H1 (cell line): ENCODE results near the gene CXorf65. TPM values are rescaled to one million over a fixed set of nuclear protein-coding genes. Genes with fewer than 3 reads are reported as not detected.

Experiments used
- CTCF ChIA-PET: fragments of 300-600 bp; sonication (Branson Sonifier 250); formaldehyde crosslinking; loops from one replicate; lab custom pipeline; 2021; ENCODE audit not compliant: partially characterized antibody; lab: Charles Lee
- POLR2A ChIA-PET: fragments of 300-600 bp; sonication (Branson Sonifier 250); formaldehyde crosslinking; loops from one replicate; lab custom pipeline; 2021; ENCODE audit warnings: inconsistent platforms; ENCODE audit not compliant: partially characterized antibody; lab: Charles Lee
- DNase-seq, 2 experiments: peaks; one replicate each; pipeline versions ENCODE4 v3.0.0 to v3.0.0-alpha.2; 2010 to 2022; ENCODE audit warnings: low spot score in 2 of 2, low read depth in 1 of 2, mixed read lengths in 1 of 2
- FAIRE-seq: peaks from 2 replicates; lab custom pipeline; 2011; peaks lifted over from hg19 to GRCh38; lab: Jason Lieb, UNC
- H2AFZ ChIP-seq: 2 replicates; pipeline ENCODE4 v1.8.1; 2012; ENCODE audit warnings: low read length, inconsistent platforms
- H2AK5ac ChIP-seq: 2 replicates; pipeline ENCODE4 v1.6.1; 2013; ENCODE audit warnings: low read depth, low read length
- H2BK120ac ChIP-seq: replicated peaks from 2 replicates; pipeline ENCODE3; 2013; ENCODE audit warnings: low read depth, low read length, inconsistent platforms
- H2BK12ac ChIP-seq: 2 replicates; pipeline ENCODE4 v1.6.1; 2013; ENCODE audit warnings: low read depth, low read length
- H2BK15ac ChIP-seq: 2 replicates; pipeline ENCODE4 v1.6.1; 2013; ENCODE audit warnings: low read length
- H2BK20ac ChIP-seq: 2 replicates; pipeline ENCODE4 v1.6.1; 2013; ENCODE audit warnings: low read length
- H2BK5ac ChIP-seq: 2 replicates; pipeline ENCODE4 v1.6.1; 2013; ENCODE audit warnings: low read depth, low read length
- H3K14ac ChIP-seq: 2 replicates; pipeline ENCODE4 v1.6.1; 2013; ENCODE audit warnings: inconsistent platforms; ENCODE audit not compliant: insufficient read length
- H3K18ac ChIP-seq: 2 replicates; pipeline ENCODE4 v1.6.1; 2013; ENCODE audit warnings: low read length; ENCODE audit errors: extremely low read depth
- H3K23ac ChIP-seq: 2 replicates; pipeline ENCODE4 v1.6.1; 2013; ENCODE audit warnings: inconsistent platforms; ENCODE audit not compliant: insufficient read length
- H3K23me2 ChIP-seq: 2 replicates; pipeline ENCODE4 v1.6.1; 2013; ENCODE audit warnings: low read depth, low read length
- H3K27ac ChIP-seq: 2 replicates; pipeline ENCODE4 v1.6.1; 2011; ENCODE audit warnings: low read depth, low read length, inconsistent platforms
- H3K27me3 ChIP-seq, 4 experiments: replicated peaks in 1 of 4; 1 replicate in 1 of 4; 2 replicates in 3 of 4; pipeline versions ENCODE4 v1.6.1 to v1.8.1; 2011 to 2013; ENCODE audit warnings: low read length in 3 of 4, mild to moderate bottlenecking in 3 of 4, inconsistent platforms in 2 of 4, mixed read lengths in 2 of 4, moderate library complexity in 1 of 4; ENCODE audit not compliant: control insufficient read depth in 3 of 4, insufficient read depth in 3 of 4; ENCODE audit errors: extremely low read depth in 1 of 4
- H3K36me3 ChIP-seq, 4 experiments: 2 replicates each; pipeline versions ENCODE4 v1.6.1 to v1.8.1; 2011 to 2013; ENCODE audit warnings: mild to moderate bottlenecking in 4 of 4, low read length in 3 of 4, moderate library complexity in 2 of 4, control low read depth in 1 of 4, inconsistent platforms in 1 of 4; ENCODE audit not compliant: insufficient read depth in 4 of 4, control insufficient read depth in 2 of 4
- H3K4ac ChIP-seq: replicated peaks from 2 replicates; pipeline ENCODE3; 2013; ENCODE audit warnings: low read length, low read depth, mixed read lengths, inconsistent platforms; ENCODE audit not compliant: insufficient read length
- H3K4me1 ChIP-seq, 4 experiments: replicated peaks in 1 of 4; 1 replicate in 1 of 4; 2 replicates in 3 of 4; pipeline versions ENCODE4 v1.6.1 to v1.8.1; 2011 to 2013; ENCODE audit warnings: low read length in 3 of 4, inconsistent platforms in 2 of 4, mixed read lengths in 1 of 4; ENCODE audit not compliant: insufficient read depth in 4 of 4, control insufficient read depth in 3 of 4
- H3K4me2 ChIP-seq, 2 experiments: 2 replicates each; pipeline versions ENCODE4 v1.6.1 to v1.8.1; 2011 to 2013; ENCODE audit warnings: low read depth in 2 of 2, low read length in 2 of 2, control low read depth in 1 of 2, inconsistent platforms in 1 of 2, mild to moderate bottlenecking in 1 of 2; ENCODE audit not compliant: insufficient read depth in 1 of 2
- H3K4me3 ChIP-seq, 4 experiments: fragments of 200-600, 300-600 bp in 1 of 4; sonication (generic), shearing (Covaris generic), sonication (Bioruptor Twin) in 1 of 4; 2 replicates each; pipeline versions ENCODE4 v1.5.1 to v1.8.1; 2011 to 2016; ENCODE audit warnings: low read length in 4 of 4, low read depth in 3 of 4, control low read depth in 2 of 4, inconsistent platforms in 2 of 4, mild to moderate bottlenecking in 2 of 4, mixed read lengths in 1 of 4, moderate library complexity in 1 of 4; ENCODE audit not compliant: insufficient read depth in 2 of 4; ENCODE audit errors: extremely low read depth in 1 of 4
- H3K56ac ChIP-seq: replicated peaks from 2 replicates; pipeline ENCODE3; 2013; ENCODE audit warnings: low read depth, mild to moderate bottlenecking, mixed read lengths, low read length, inconsistent platforms; ENCODE audit not compliant: insufficient read length
- H3K79me1 ChIP-seq: 2 replicates; pipeline ENCODE4 v1.6.1; 2013; ENCODE audit warnings: low read depth, low read length, control low read depth
- H3K79me2 ChIP-seq, 2 experiments: 2 replicates each; pipeline versions ENCODE4 v1.6.1 to v1.8.1; 2012 to 2013; ENCODE audit warnings: low read length in 2 of 2, mild to moderate bottlenecking in 2 of 2, inconsistent platforms in 1 of 2; ENCODE audit not compliant: insufficient read depth in 2 of 2, control insufficient read depth in 1 of 2
- H3K9ac ChIP-seq, 4 experiments: replicated peaks in 1 of 4; 1 replicate in 1 of 4; 2 replicates in 3 of 4; pipeline versions ENCODE4 v1.6.1 to v1.8.1; 2011 to 2013; ENCODE audit warnings: low read depth in 3 of 4, low read length in 3 of 4, control low read depth in 2 of 4, mild to moderate bottlenecking in 2 of 4, moderate library complexity in 2 of 4, inconsistent platforms in 1 of 4; ENCODE audit errors: extremely low read depth in 1 of 4
- H3K9me3 ChIP-seq, 2 experiments: 2 replicates each; pipeline versions ENCODE4 v1.6.1 to v1.8.1; 2012 to 2013; ENCODE audit warnings: mild to moderate bottlenecking in 2 of 2, moderate library complexity in 2 of 2, control low read depth in 1 of 2, inconsistent platforms in 1 of 2, low read depth in 1 of 2, low read length in 1 of 2, mixed read lengths in 1 of 2; ENCODE audit not compliant: insufficient read depth in 2 of 2
- H4K20me1 ChIP-seq, 2 experiments: replicated peaks in 1 of 2; 2 replicates each; pipeline versions ENCODE3 to v1.8.1; 2011 to 2013; ENCODE audit warnings: inconsistent platforms in 2 of 2, low read length in 2 of 2, mild to moderate bottlenecking in 1 of 2; ENCODE audit not compliant: insufficient read depth in 2 of 2, control insufficient read depth in 1 of 2
- H4K5ac ChIP-seq: 2 replicates; pipeline ENCODE4 v1.6.1; 2013; ENCODE audit warnings: low read length, low read depth, mixed read lengths, inconsistent platforms; ENCODE audit not compliant: insufficient read length
- H4K8ac ChIP-seq: 2 replicates; pipeline ENCODE4 v1.8.0; 2013; ENCODE audit warnings: mild to moderate bottlenecking, moderate library complexity, low read length, inconsistent platforms; ENCODE audit not compliant: insufficient read depth; ENCODE audit errors: extremely low read depth
- H4K91ac ChIP-seq: replicated peaks from 2 replicates; pipeline ENCODE3; 2013; ENCODE audit warnings: low read length, mixed read lengths, inconsistent platforms; ENCODE audit not compliant: insufficient read length
- BACH1 ChIP-seq: IDR thresholded peaks from 2 replicates; pipeline ENCODE4 v1.6.1; 2012; ENCODE audit warnings: low read length, improper control_type of control experiment
- BRCA1 ChIP-seq: IDR thresholded peaks from 2 replicates; pipeline ENCODE4 v1.6.1; 2012; ENCODE audit warnings: low read depth, low read length, improper control_type of control experiment
- CREB1 ChIP-seq: IDR thresholded peaks from 2 replicates; pipeline ENCODE4 v1.6.1; 2012; ENCODE audit warnings: inconsistent platforms
- CTCF ChIP-seq, 3 experiments: IDR thresholded peaks; 1 replicate in 2 of 3; 2 replicates in 1 of 3; pipeline versions ENCODE4 v1.5.1 to v1.6.1; 2011; ENCODE audit warnings: low read length in 3 of 3, mild to moderate bottlenecking in 3 of 3, inconsistent platforms in 2 of 3, low read depth in 1 of 3, moderate library complexity in 1 of 3; ENCODE audit not compliant: insufficient read depth in 1 of 3; ENCODE audit errors: control extremely low read depth in 1 of 3
- JUND ChIP-seq: IDR thresholded peaks from 2 replicates; pipeline ENCODE4 v1.6.1; 2011; ENCODE audit warnings: mild to moderate bottlenecking, improper control_type of control experiment, low read length
- KDM1A ChIP-seq: fragments of 200-600, 300-600 bp; sonication (generic); IDR thresholded peaks from 2 replicates; pipeline ENCODE4 v1.7.1; 2016; ENCODE audit warnings: mild to moderate bottlenecking, low read length, borderline replicate concordance
- MAX ChIP-seq: IDR thresholded peaks from 2 replicates; pipeline ENCODE4 v1.6.1; 2012; ENCODE audit warnings: inconsistent platforms
- TEAD4 ChIP-seq: IDR thresholded peaks from 2 replicates; pipeline ENCODE4 v1.6.1; 2012; ENCODE audit warnings: low read depth, low read length, inconsistent platforms, mixed read lengths
- WGBS, 2 experiments: shearing (Covaris generic) in 1 of 2; methylation state at CpG; one replicate each; pipeline versions ENCODE4 v1.1.6 to v1.1.7; 2013 to 2015; ENCODE audit warnings: low lambda C conversion rate in 2 of 2, mixed read lengths in 2 of 2, inconsistent platforms in 1 of 2, low coverage in 1 of 2, missing lambda C conversion rate in 1 of 2; ENCODE audit not compliant: insufficient replicate concordance in 2 of 2, insufficient coverage in 1 of 2, insufficient read length in 1 of 2; ENCODE audit errors: extremely low coverage in 1 of 2, missing lambda C conversion rate in 1 of 2; 5-methylcytosine and 5-hydroxymethylcytosine counted together
- polyA plus RNA-seq, 7 experiments: library from polyadenylated mRNA; depleted of rRNA in 3 of 7; stranded (reverse) in 5 of 7; unstranded in 2 of 7; fragments of >200 nt in 5 of 7; fragments of 200-250 nt in 2 of 7; gene quantifications; 1 replicate in 5 of 7; 2 replicates in 1 of 7; 4 replicates in 1 of 7; pipeline versions ENCODE4 v1.2.1 to v1.2.3, GENCODE V29; 2011 to 2013; ENCODE audit warnings: missing spikeins in 2 of 7, mixed read lengths in 2 of 7
- total RNA-seq: library from RNA; stranded (reverse); fragmentation: NEBNext Ultra II Directional; extraction: Animal tissue kit (Norgen Biotek cat#: 25700); gene quantifications from 2 replicates; pipeline ENCODE4 v1.2.1, GENCODE V29; 2021

Gene CXorf65
- total and polyA plus RNA-seq, 2 of the 8 experiments (the other 6 are each of a cell fraction or from before 2014, with no cell fraction given): not detected

- Histone ChIP-seq H4K8ac (no peak overlapping the region; the same call in 1 of the 2 replicates), H3K4me2 (peak overlapping the region; percentile 42 to 95)
- TF ChIP-seq KDM1A: no peak
- TF ChIP-seq TEAD4: 0 out of 2 replicates have a peak, but pooled peaks have one; percentile 28
- TF ChIP-seq MAX: no peak
- TF ChIP-seq BRCA1: no peak
- no peak for TF ChIP-seq JUND
- TF ChIP-seq BACH1: no peak
- TF ChIP-seq CREB1: no peak
- TF ChIP-seq CTCF (IDR thresholded peaks at IDR 0.05; ENCODE audit: control extremely low read depth in 1 of 3, insufficient read depth in 1 of 3, low read depth in 1 of 3, low read length in 3 of 3): peak in 1 of 3 experiments; percentile 5; a peak in 1 of 4 replicates
Observed at GRCh38 chrX:71100581-71101505, 5.7 kb downstream of the CXorf65 start.

More at GRCh38 chrX:71100581-71101505, 5.7 kb downstream of the CXorf65 start:
- H3K9me3 ChIP-seq: no peaks in the 10 kb centered on the region
- H3K79me2 ChIP-seq: peaks cover 0 to 8% of the 10 kb centered on the region in 2 experiments; a peak in 2 of 4 replicates
- H3K18ac ChIP-seq: peak overlapping the region; percentile 32; the same call in 1 of the 2 replicates
- H2BK5ac ChIP-seq: peak overlapping the region; percentile 66; the same call in 1 of the 2 replicates
- no peak overlapping the region for H3K56ac ChIP-seq
- peaks cover 6 to 39% (median 19%) of the 10 kb centered on the region in 4 experiments for H3K4me1 ChIP-seq
- FAIRE-seq (no peak), DNase-seq (no peak)
- POLR2A ChIA-PET: interaction anchor here (0.5 to 2.4 kb wide), 7 partner anchors 17 to 48 kb away, joined by 3 to 17 read pairs (median 3); partner anchors contain the start of genes MED12 and SNX12
- no peak overlapping the region for H2AFZ ChIP-seq
- peaks cover 0 to 5% (median 0%) of the 10 kb centered on the region in 4 experiments; a peak in 1 of 7 replicates for H3K27me3 ChIP-seq
- no peak overlapping the region for H4K5ac ChIP-seq
- CTCF ChIA-PET: interaction anchor here (1.2 to 1.6 kb wide), 5 partner anchors 12 to 79 kb away, joined by 3 to 4 read pairs (median 4); no protein-coding TSS in a partner anchor
- H3K9ac ChIP-seq: no peak overlapping the region
- H2AK5ac ChIP-seq: no peak overlapping the region
- H4K20me1 ChIP-seq: peaks cover 0 to 2% of the 10 kb centered on the region in 2 experiments
- no peak overlapping the region for H2BK20ac ChIP-seq
- H3K36me3 ChIP-seq: peaks cover 0 to 6% (median 0%) of the 10 kb centered on the region in 4 experiments; a peak in 1 of 8 replicates
- H3K14ac ChIP-seq: no peak overlapping the region
- H2BK120ac ChIP-seq: no peak overlapping the region
- H3K4me3 ChIP-seq: 0 out of 8 replicates have a peak overlapping the region, but pooled peaks of 1 of the 4 experiments have one; percentile 53
- H2BK15ac ChIP-seq: no peak overlapping the region
- no peak overlapping the region for H3K4ac ChIP-seq
- no peak overlapping the region for H3K23ac ChIP-seq
- H4K91ac ChIP-seq: no peak overlapping the region
- H2BK12ac ChIP-seq: peak overlapping the region; percentile 84; the same call in 1 of the 2 replicates
- no peak overlapping the region for H3K27ac ChIP-seq
- peaks cover 10% of the 10 kb centered on the region for H3K23me2 ChIP-seq
- H3K79me1 ChIP-seq: no peaks in the 10 kb centered on the region; the same call in 1 of the 2 replicates
- WGBS, 2 experiments: 73% methylated on average over 21 of the region's 31 CpGs; no CpG with 5 or more reads in 1 of the 2 experiments
